BE2C (cell line): Measurements from ENCODE around the gene SLC35D2.

Experiments
- DNase-seq: peaks from one replicate; pipeline ENCODE4 v3.0.0-alpha.2; 2020
- H3K27me3 ChIP-seq: fragments of 250-450 bp; sonication (Bioruptor Pico); 2 replicates; pipeline ENCODE4 v1.5.1; 2020; ENCODE audit warnings: mild to moderate bottlenecking
- H3K36me3 ChIP-seq: fragments of 250-450 bp; sonication (Bioruptor Pico); 2 replicates; pipeline ENCODE4 v1.5.1; 2020; ENCODE audit warnings: mild to moderate bottlenecking
- H3K4me1 ChIP-seq: fragments of 250-450 bp; sonication (Bioruptor Pico); 2 replicates; pipeline ENCODE4 v1.5.1; 2020
- H3K4me3 ChIP-seq: 2 replicates; pipeline ENCODE4 v1.5.1; 2011; ENCODE audit warnings: low read depth, low read length
- H3K9me3 ChIP-seq: fragments of 250-450 bp; sonication (Bioruptor Pico); 2 replicates; pipeline ENCODE4 v1.5.1; 2020
- TF ChIP-seq, protein P1 (sequence below): IDR thresholded peaks from 2 replicates; pipeline ENCODE4 v1.5.1; 2012; ENCODE audit warnings: mild to moderate bottlenecking, low read depth, low read length

Gene SLC35D2

DNA sequence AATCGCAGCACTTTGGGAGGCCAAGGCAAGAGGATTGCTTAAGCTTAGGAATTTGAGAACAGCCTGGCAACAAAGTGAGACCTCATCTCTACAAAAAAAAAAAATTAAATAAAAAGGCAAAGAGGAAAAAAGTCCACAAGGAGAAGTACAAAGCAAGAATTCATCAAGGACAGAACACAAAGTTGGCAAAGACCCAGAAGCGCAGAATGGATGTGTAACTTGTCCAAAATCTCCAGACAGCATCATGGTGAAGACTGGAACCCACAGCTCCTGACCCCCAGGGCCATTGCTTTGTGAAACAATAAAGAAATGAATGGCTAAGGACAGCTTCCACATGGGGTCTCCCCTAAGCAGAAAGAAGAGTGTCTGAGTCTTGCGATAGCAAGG, 89.4 kb downstream of the SLC35D2 start:
- no peaks in the 10 kb centered on the region for H3K4me1 ChIP-seq
- no peaks in the 10 kb centered on the region for H3K27me3 ChIP-seq
- no peaks in the 10 kb centered on the region for H3K36me3 ChIP-seq
- DNase-seq = no peak
- no peak overlapping the region for H3K4me3 ChIP-seq
- TF ChIP-seq, protein P1, sequence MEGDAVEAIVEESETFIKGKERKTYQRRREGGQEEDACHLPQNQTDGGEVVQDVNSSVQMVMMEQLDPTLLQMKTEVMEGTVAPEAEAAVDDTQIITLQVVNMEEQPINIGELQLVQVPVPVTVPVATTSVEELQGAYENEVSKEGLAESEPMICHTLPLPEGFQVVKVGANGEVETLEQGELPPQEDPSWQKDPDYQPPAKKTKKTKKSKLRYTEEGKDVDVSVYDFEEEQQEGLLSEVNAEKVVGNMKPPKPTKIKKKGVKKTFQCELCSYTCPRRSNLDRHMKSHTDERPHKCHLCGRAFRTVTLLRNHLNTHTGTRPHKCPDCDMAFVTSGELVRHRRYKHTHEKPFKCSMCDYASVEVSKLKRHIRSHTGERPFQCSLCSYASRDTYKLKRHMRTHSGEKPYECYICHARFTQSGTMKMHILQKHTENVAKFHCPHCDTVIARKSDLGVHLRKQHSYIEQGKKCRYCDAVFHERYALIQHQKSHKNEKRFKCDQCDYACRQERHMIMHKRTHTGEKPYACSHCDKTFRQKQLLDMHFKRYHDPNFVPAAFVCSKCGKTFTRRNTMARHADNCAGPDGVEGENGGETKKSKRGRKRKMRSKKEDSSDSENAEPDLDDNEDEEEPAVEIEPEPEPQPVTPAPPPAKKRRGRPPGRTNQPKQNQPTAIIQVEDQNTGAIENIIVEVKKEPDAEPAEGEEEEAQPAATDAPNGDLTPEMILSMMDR = no peak
- no peaks in the 10 kb centered on the region for H3K9me3 ChIP-seq

DNA sequence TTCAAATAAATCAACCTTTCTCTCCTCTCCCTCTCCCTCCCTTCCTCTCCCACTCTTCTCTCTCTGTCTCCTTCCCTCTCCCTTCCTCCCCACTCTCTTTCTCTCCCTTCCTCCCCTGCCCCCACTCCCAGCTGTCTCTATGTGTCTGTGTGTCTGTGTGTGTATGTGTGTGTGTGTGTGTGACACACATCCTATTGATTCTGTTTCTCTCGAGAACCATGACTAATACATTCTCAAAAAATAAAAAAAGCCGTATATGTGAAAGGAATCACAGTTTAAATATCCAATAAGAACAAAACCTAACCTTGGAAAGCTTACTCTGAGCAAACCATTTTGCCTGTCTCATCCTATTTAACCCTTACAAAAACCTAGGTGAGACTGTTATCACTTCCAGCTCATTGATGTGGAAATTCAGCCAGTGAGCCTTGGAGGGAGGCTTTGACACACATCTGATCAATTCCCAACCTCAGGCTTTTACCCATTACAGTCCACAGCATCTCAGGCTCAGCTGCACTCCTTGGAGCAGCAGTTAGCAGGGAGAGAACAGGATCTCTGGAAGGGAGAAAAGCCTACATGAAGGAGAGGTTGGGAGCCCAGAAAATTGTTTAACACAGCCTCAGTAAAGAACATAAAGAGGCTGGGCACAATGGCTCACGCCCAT, 89.9 kb downstream of the SLC35D2 start:
- Histone ChIP-seq H3K27me3 (no peaks in the 10 kb centered on the region), H3K9me3 (no peaks in the 10 kb centered on the region), H3K36me3 (no peaks in the 10 kb centered on the region), H3K4me1 (no peaks in the 10 kb centered on the region), H3K4me3 (no peak overlapping the region)
- TF ChIP-seq, protein P1 = no peak
- DNase-seq = no peak

DNA sequence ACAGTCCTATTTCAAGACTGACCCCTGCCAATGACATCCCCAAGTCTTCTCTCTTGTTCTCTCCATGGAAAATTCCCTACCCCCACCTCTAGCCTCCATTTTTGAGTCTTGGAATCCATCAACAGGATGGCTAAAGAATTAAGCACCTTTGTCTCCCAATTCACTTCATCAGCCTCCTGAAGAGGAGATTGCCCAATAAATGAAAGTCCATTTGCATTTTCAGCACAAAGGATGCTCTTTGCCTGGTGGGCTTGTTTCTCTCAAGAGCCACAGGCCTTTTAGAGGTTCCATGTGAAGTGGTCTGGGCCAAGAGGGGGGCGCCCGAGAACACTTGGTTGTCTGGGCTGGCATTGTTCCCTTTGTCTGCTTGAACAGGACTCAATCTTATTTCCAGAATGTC, 94.1 kb downstream of the SLC35D2 start:
- no peak for DNase-seq
- Histone ChIP-seq H3K4me3 (no peak overlapping the region), H3K36me3 (no peaks in the 10 kb centered on the region), H3K4me1 (no peaks in the 10 kb centered on the region), H3K27me3 (no peaks in the 10 kb centered on the region), H3K9me3 (no peaks in the 10 kb centered on the region; the same call in 1 of the 2 replicates)
- TF ChIP-seq, protein P1 = no peak

DNA sequence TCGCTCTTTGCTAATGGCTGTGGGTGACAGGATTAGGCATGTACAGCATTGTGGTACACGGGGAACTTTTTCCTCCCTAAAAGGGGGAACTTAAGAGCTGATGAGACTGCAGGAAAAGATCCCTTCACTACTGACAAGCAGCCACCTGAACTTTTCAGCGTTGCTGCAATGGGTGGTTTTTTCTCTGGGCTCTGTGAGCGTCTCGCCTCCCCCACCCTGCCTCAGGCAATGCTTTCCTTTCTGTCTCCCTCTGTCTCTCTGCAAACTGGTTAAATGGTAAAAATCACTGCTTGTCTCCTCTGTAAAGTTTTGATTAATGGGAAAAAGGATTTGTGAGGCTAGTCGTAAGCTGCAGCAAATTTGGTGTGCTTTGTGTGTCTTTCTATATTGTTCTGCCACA, 101.9 kb downstream of the SLC35D2 start:
- TF ChIP-seq, protein P1 = no peak
- no peaks in the 10 kb centered on the region for H3K27me3 ChIP-seq
- no peaks in the 10 kb centered on the region for H3K4me1 ChIP-seq
- no peaks in the 10 kb centered on the region for H3K36me3 ChIP-seq
- no peak overlapping the region for H3K4me3 ChIP-seq
- no peaks in the 10 kb centered on the region; the same call in 1 of the 2 replicates for H3K9me3 ChIP-seq
- no peak for DNase-seq

DNA sequence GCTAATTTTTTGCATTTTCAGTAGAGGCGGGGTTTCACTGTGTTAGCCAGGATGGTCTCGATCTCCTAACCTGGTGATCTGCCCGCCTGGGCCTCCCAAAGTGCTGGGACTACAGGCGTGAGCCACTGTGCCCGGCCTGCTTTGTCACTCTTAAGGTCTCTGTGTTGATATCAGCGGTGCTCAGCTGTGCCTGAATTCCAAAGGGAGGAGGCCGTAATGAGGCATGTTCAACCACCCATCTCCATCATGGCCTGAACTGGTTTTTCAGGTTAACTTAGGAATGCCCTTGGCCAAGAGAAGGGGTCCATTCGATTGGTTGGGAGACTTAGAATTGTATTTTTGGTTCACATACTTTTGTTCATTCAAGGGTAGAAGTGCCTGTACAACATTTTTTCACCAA, 103.6 kb downstream of the SLC35D2 start:
- TF ChIP-seq, protein P1 = no peak

DNA sequence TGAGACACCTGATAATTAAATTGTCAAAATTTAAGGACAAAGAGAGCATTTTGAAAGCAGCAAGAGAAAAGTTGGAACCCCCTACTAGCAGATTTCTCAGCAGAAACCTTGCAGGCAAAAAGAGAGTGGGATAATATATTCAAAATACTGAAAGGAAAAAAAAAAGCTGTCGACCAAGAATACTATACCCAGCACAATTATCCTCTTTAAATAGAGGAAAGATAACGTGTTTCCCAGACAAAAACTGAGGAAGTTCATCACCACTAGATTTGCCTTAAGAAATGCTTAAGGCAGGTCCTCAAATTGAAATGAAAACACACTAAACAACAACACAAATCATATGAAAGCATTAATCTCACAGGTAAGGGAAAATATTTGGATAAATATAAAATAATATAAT, 108.6 kb downstream of the SLC35D2 start:
- TF ChIP-seq, protein P1 = no peak
- no peak overlapping the region for H3K4me3 ChIP-seq
- H3K4me1 ChIP-seq = no peaks in the 10 kb centered on the region

More for the DNA sequence above, 103.6 kb downstream of the SLC35D2 start:
- Histone ChIP-seq H3K27me3 (no peaks in the 10 kb centered on the region), H3K4me3 (no peak overlapping the region), H3K9me3 (no peaks in the 10 kb centered on the region), H3K36me3 (no peaks in the 10 kb centered on the region), H3K4me1 (no peaks in the 10 kb centered on the region)
- DNase-seq = no peak

More for the DNA sequence above, 108.6 kb downstream of the SLC35D2 start:
- Histone ChIP-seq H3K9me3 (no peaks in the 10 kb centered on the region), H3K36me3 (no peaks in the 10 kb centered on the region), H3K27me3 (no peaks in the 10 kb centered on the region)
- no peak for DNase-seq
